B cell (primary cell): ENCODE measurements around the gene NUP62. TPM values are rescaled to one million over a fixed set of nuclear protein-coding genes. Genes with fewer than 3 reads are reported as not detected.
"Not testable (repeated sequence)": the region's sequence is repeated elsewhere in the genome, so short reads cannot be mapped to it uniquely, and the experiment has no call there.

ENCODE experiments used
- ATAC-seq: fragments of 200-7000 bp; cut with Tn5 transposase; one replicate; pipeline ENCODE4 v1.10.0; 2021; ENCODE audit warnings: low read depth, mild to moderate bottlenecking, moderate number of reproducible peaks, moderate library complexity
- CTCF ChIA-PET: fragments of 350-600 bp; sonication (Branson Sonifier 250); formaldehyde crosslinking; loops from one replicate; lab custom pipeline; 2021; ENCODE audit warnings: antibody characterized with exemption, inconsistent platforms; lab: Charles Lee
- POLR2A ChIA-PET: fragments of 350-600 bp; sonication (Branson Sonifier 250); formaldehyde crosslinking; loops from one replicate; lab custom pipeline; 2021; ENCODE audit warnings: antibody characterized with exemption; lab: Charles Lee
- DNase-seq: peaks from one replicate; pipeline ENCODE4 v3.0.0; 2013
- H2AFZ ChIP-seq: 2 replicates; pipeline ENCODE4 v1.6.1; 2012; ENCODE audit warnings: mild to moderate bottlenecking, low read depth, low read length; ENCODE audit not compliant: insufficient read depth, poor library complexity, severe bottlenecking
- H3K27ac ChIP-seq, 2 donors: 1 replicate in 1 of 2; 2 replicates in 1 of 2; pipeline ENCODE4 v1.5.1; 2012 to 2013; ENCODE audit warnings: low read length in 2 of 2, mild to moderate bottlenecking in 2 of 2, moderate library complexity in 1 of 2
- H3K27me3 ChIP-seq, 4 experiments: fragments of 200-600 bp in 1 of 4; sonication (generic) in 1 of 4; replicated peaks in 1 of 4; 1 replicate in 2 of 4; 2 replicates in 2 of 4; pipeline versions ENCODE4 v1.6.1 to v1.7.0; 2013 to 2016; ENCODE audit warnings: low read length in 3 of 4, mild to moderate bottlenecking in 2 of 4, mixed read lengths in 1 of 4, moderate library complexity in 1 of 4; ENCODE audit not compliant: insufficient read depth in 4 of 4, control insufficient read depth in 3 of 4; ENCODE audit errors: control extremely low read depth in 1 of 4
- H3K36me3 ChIP-seq, 2 experiments: replicated peaks in 1 of 2; 1 replicate in 1 of 2; 2 replicates in 1 of 2; pipeline versions ENCODE4 v1.6.1 to v1.7.1; 2013; ENCODE audit warnings: low read length in 1 of 2; ENCODE audit not compliant: insufficient read depth in 2 of 2, control insufficient read depth in 1 of 2; ENCODE audit errors: control extremely low read depth in 1 of 2, extremely low read depth in 1 of 2
- H3K4me1 ChIP-seq, 2 donors: fragments of 200-600 bp in 1 of 2; sonication (generic) in 1 of 2; 1 replicate in 1 of 2; 2 replicates in 1 of 2; pipeline versions ENCODE4 v1.5.1 to v1.6.1; 2013 to 2017; ENCODE audit warnings: low read length in 2 of 2; ENCODE audit not compliant: control insufficient read depth in 2 of 2, insufficient read depth in 2 of 2
- H3K4me2 ChIP-seq: replicated peaks from 2 replicates; pipeline ENCODE3; 2012; ENCODE audit warnings: mild to moderate bottlenecking, low read depth, low read length; ENCODE audit not compliant: poor library complexity, severe bottlenecking
- H3K4me3 ChIP-seq, 5 experiments: fragments of 200-600 bp in 1 of 5; sonication (generic) in 1 of 5; 1 replicate in 3 of 5; 2 replicates in 2 of 5; pipeline versions ENCODE4 v1.5.1 to v1.7.0; 2011 to 2016; ENCODE audit warnings: low read length in 4 of 5, mild to moderate bottlenecking in 4 of 5, low read depth in 2 of 5, control low read depth in 1 of 5, moderate library complexity in 1 of 5; ENCODE audit not compliant: insufficient read depth in 1 of 5; ENCODE audit errors: control extremely low read depth in 1 of 5, extremely low read depth in 1 of 5
- H3K79me2 ChIP-seq: fragments of 200-600 bp; sonication (generic); one replicate; pipeline ENCODE4 v1.6.0; 2016; ENCODE audit warnings: low read length; ENCODE audit not compliant: control insufficient read depth, insufficient read depth
- H3K9ac ChIP-seq: fragments of 200-600 bp; sonication (generic); 2 replicates; pipeline ENCODE4 v1.6.1; 2017; ENCODE audit warnings: mild to moderate bottlenecking, low read length, moderate library complexity
- H3K9me3 ChIP-seq, 3 donors: one replicate each; pipeline versions ENCODE4 v1.6.1 to v1.7.1; 2013; ENCODE audit warnings: low read length in 2 of 3; ENCODE audit not compliant: control insufficient read depth in 2 of 3, insufficient read depth in 1 of 3; ENCODE audit errors: control extremely low read depth in 1 of 3
- H4K20me1 ChIP-seq: 2 replicates; pipeline ENCODE4 v1.6.0; 2012; ENCODE audit warnings: mild to moderate bottlenecking, low read length; ENCODE audit not compliant: insufficient read depth, control insufficient read depth, poor library complexity, severe bottlenecking
- H3K27ac Mint-ChIP-seq: one replicate; pipeline ENCODE4 v1.8.0; 2021; ENCODE audit warnings: mixed read lengths
- H3K27me3 Mint-ChIP-seq: one replicate; pipeline ENCODE4 v1.8.0; 2021; ENCODE audit warnings: mixed read lengths
- H3K4me1 Mint-ChIP-seq: one replicate; pipeline ENCODE4 v1.8.0; 2021; ENCODE audit warnings: mixed read lengths
- H3K4me3 Mint-ChIP-seq: one replicate; pipeline ENCODE4 v1.8.0; 2021; ENCODE audit warnings: mixed read lengths
- H3K9me3 Mint-ChIP-seq: one replicate; pipeline ENCODE4 v1.8.0; 2022; ENCODE audit warnings: mixed read lengths; ENCODE audit not compliant: insufficient read depth
- EZH2 ChIP-seq: IDR thresholded peaks from 2 replicates; pipeline ENCODE4 v1.6.1; 2012; ENCODE audit warnings: borderline replicate concordance, low read depth, mild to moderate bottlenecking, moderate library complexity, low read length; ENCODE audit not compliant: insufficient read depth, poor library complexity, severe bottlenecking
- WGBS: methylation state at CpG from one replicate; pipeline ENCODE4 v1.1.5; 2013; ENCODE audit warnings: missing lambda C conversion rate; ENCODE audit not compliant: insufficient coverage; 5-methylcytosine and 5-hydroxymethylcytosine counted together
- intact Hi-C: fragments of 100-400 bp; cut with micrococcal nuclease; formaldehyde crosslinking; loops from one replicate; pipeline ENCODE4 v1.10.0; 2022
- polyA plus RNA-seq: library from polyadenylated mRNA; depleted of rRNA; stranded (reverse); fragments of >200 nt; gene quantifications from 2 replicates; pipeline ENCODE4 v1.2.3, GENCODE V29; 2012
- total RNA-seq, 2 donors: library from RNA; stranded (reverse); fragments of 120-200 nt in 1 of 2; gene quantifications; 1 replicate in 1 of 2; 2 replicates in 1 of 2; pipeline versions ENCODE4 v1.2.3 to v1.2.4, GENCODE V29; 2013 to 2022
- TF ChIP-seq, protein P1 (sequence below): fragments of 200-600 bp; IDR thresholded peaks from one replicate; pipeline ENCODE4 v1.8.0; 2022; ENCODE audit warnings: antibody characterized with exemption, mild to moderate bottlenecking

Gene NUP62
- total and polyA plus RNA-seq, 2 donors (not counting 1 experiment from before 2014, with no cell fraction given): 25.2 to 75.7 TPM

DNA sequence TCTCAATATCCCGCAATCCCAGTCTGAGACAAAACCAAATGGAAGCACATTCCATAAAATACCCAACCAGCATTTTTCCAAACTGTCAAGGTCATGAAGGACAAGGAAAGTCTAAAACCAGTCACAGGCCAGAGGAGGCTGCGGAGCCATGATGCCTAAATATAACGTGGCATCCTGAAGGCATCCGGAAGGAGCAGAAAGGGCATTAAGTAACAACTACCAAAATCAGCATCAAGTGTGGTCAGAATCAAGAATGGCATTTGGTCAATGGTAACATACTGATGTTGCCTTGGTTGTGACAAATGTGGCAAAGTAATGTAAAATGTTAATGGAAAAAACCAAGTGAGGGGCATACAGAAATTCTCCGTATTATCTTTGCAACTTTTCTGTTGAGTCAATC lies 3.8 kb downstream of the NUP62 start:
- H3K27me3 Mint-ChIP-seq: no peaks in the 10 kb centered on the region
- POLR2A ChIA-PET: interaction anchor here (0.7 kb wide), 1 partner anchor 348 kb away, joined by 9 read pairs; no protein-coding TSS in a partner anchor
- CTCF ChIA-PET: no interaction called here
- no peak overlapping the region for H3K4me3 Mint-ChIP-seq
- ATAC-seq (no peak), DNase-seq (no peak)
- TF ChIP-seq, protein P1, sequence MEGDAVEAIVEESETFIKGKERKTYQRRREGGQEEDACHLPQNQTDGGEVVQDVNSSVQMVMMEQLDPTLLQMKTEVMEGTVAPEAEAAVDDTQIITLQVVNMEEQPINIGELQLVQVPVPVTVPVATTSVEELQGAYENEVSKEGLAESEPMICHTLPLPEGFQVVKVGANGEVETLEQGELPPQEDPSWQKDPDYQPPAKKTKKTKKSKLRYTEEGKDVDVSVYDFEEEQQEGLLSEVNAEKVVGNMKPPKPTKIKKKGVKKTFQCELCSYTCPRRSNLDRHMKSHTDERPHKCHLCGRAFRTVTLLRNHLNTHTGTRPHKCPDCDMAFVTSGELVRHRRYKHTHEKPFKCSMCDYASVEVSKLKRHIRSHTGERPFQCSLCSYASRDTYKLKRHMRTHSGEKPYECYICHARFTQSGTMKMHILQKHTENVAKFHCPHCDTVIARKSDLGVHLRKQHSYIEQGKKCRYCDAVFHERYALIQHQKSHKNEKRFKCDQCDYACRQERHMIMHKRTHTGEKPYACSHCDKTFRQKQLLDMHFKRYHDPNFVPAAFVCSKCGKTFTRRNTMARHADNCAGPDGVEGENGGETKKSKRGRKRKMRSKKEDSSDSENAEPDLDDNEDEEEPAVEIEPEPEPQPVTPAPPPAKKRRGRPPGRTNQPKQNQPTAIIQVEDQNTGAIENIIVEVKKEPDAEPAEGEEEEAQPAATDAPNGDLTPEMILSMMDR: no peak
- no peak for TF ChIP-seq EZH2
- Histone ChIP-seq H3K4me2 (no peak overlapping the region), H3K27ac (no peak overlapping the region), H2AFZ (no peak overlapping the region), H3K4me3 (no peak overlapping the region), H3K4me1 (peaks cover 20 to 38% of the 10 kb centered on the region in 2 donors), H3K79me2 (peaks cover 90% of the 10 kb centered on the region), H3K9ac (no peak overlapping the region), H4K20me1 (peaks cover 77% of the 10 kb centered on the region), H3K36me3 (peaks cover 1 to 44% of the 10 kb centered on the region in 2 experiments), H3K27me3 (no peaks in the 10 kb centered on the region), H3K9me3 (peaks cover 0 to 3% (median 0%) of the 10 kb centered on the region in 3 donors)
- H3K27ac Mint-ChIP-seq: no peak overlapping the region
- H3K4me1 Mint-ChIP-seq: peaks cover 69% of the 10 kb centered on the region
- intact Hi-C loops: loop anchor here (10.0 kb wide), 1 partner anchor 879 kb away; no protein-coding TSS in a partner anchor
- H3K9me3 Mint-ChIP-seq: no peaks in the 10 kb centered on the region
- WGBS: 100% methylated on average over 4 of the region's 5 CpGs

- H3K4me1 ChIP-seq: peaks cover 15 to 32% of the 10 kb centered on the region in 2 donors
- DNase-seq, H3K9me3 ChIP-seq, H3K27me3 Mint-ChIP-seq, H3K4me2 ChIP-seq, H3K27me3 ChIP-seq, H3K9me3 Mint-ChIP-seq, H3K27ac ChIP-seq, H3K4me3 Mint-ChIP-seq, ATAC-seq, H3K9ac ChIP-seq, H3K27ac Mint-ChIP-seq, H2AFZ ChIP-seq, H3K4me3 ChIP-seq, POLR2A ChIA-PET: not testable (repeated sequence)
- peaks cover 64% of the 10 kb centered on the region for H3K4me1 Mint-ChIP-seq
- 100% methylated on average over 9 of the region's 13 CpGs for WGBS
- peaks cover 81% of the 10 kb centered on the region for H4K20me1 ChIP-seq
- H3K36me3 ChIP-seq: peaks cover 1 to 44% of the 10 kb centered on the region in 2 experiments
- CTCF ChIA-PET: interaction anchor here (0.6 kb wide), 1 partner anchor 22 kb away, joined by 5 read pairs; no protein-coding TSS in a partner anchor
- H3K79me2 ChIP-seq: peaks cover 96% of the 10 kb centered on the region
- intact Hi-C loops: loop anchor here (10.0 kb wide), 1 partner anchor 880 kb away; no protein-coding TSS in a partner anchor
Measured at GRCh38 chr19:49924881-49925210, 4.5 kb downstream of the NUP62 start.
